UCSD-AML1 (cell line): Measurements from ENCODE around the gene ATP2B1.

Experiments used
- DNase-seq: peaks from one replicate; lab custom pipeline; 2025; ENCODE audit not compliant: unreplicated experiment; lab: John Stamatoyannopoulos, UW

Gene ATP2B1

DNA sequence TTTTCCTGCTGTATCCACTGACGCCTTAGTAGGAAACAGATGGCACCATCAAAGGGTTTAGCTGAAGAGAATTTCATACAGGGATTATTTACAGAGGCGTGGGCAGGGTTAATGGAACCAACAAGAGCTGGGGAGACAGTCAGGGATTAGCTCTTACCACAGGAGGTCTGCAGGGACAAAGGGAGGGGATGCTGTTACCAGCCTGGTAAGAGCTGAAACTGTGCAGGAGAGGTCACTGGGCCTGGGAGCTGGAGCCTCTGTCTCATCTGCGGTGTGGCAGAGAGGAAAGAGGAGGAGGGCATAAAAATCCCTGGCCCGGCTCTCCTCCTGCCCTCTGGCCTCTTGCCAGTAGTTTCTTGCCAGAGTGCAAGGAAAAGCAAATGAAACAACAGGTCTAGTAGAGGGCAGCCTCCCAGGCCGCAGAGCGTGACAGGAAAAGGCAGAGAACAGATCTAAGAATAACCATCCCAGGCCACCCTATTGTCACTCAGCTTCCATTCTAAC lies 163.9 kb downstream of the ATP2B1 start:
- peak; percentile 63 for DNase-seq

DNA sequence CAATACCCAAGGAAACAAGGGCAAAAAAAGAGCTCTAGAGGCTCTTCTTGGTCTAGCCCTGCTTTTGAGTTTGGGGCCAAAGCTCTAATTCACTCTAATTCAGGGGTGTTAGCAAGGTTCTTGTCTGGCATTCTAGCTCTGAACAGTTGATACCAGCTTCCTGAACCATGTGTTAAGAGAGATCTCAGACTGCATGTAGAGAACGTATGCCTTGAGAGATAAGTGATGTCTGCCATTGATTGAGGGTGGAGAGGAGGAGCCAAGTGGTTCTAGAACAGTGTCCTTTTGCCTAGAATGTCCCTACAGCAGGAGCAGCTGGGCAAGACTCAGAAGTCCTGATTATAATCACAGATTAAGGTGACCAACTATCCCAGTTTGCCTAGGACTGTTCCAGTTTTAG lies 164.6 kb downstream of the ATP2B1 start:
- no peak for DNase-seq

- DNase-seq: peak; percentile 33
These were observed 165.6 kb downstream of the ATP2B1 start for GRCh38 chr12:89542912-89543592.

- DNase-seq: no peak
These were observed 166.4 kb downstream of the ATP2B1 start for GRCh38 chr12:89542236-89542635.

DNA sequence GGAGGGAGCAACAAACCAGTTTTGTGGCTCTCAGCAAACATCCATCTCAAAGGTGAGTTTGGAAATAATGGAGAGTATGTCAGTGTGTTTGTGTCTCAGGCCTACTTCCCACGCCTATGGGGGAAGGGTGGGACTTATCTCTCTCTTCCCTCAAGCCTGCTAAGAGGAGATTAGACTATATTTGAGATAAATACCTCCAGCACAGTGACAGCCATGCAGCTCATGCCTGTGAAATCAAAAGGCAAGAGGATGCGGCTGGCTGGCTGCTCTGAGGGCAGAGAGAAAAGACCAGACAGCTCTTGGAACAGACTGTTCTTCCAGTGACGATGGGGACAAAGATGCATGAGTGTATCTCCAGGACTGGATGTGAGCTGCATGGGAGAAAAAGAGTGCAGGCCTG lies 168.1 kb downstream of the ATP2B1 start:
- no peak for DNase-seq

DNA sequence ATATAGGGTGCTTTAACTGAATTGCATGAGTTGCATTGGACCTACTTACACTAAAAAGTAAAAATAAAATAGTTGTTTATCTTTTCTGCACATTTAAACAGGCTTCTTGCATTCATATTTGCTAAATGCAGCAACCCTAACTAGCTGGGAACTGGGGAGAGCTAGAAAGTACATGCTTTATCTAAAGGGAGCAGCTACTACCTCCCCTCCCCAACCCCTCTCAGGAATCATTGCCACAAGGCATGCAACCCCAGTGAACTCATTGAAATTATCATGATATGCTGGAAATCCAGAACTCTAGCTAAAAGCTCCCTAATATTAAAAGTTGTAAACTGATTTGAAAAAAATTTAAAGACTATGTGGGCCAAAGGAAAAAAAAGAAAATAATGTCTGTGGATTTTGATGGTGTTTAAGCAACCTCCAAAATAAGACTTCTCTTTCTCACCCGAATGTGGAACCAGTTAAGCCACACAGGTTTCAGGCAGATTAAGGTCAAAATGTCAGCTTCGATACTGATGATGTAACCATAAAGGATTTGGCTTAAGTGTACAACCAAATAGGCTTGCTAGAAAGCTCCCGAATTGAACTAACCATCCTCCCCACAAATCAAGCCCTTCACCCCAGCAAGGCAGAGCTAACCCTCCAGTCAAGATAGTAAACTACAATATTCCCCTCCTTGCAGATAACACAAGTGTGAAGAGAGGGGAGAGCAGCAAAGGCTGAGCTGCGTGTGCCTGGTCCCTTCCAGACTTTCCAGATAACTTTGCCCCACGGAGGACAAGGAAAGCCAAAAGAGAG lies 169.0 kb downstream of the ATP2B1 start:
- no peak for DNase-seq

- DNase-seq: no peak
These were observed 169.7 kb downstream of the ATP2B1 start for GRCh38 chr12:89538897-89539296.
